SK-N-SH (cell line): ENCODE data around the gene PCBD2. TPM values are rescaled to one million over a fixed set of nuclear protein-coding genes. Genes with fewer than 3 reads are reported as not detected.

Source experiments
- CTCF ChIA-PET: fragments of 300-600, 350-600 bp; formaldehyde crosslinking; extraction: SDS; loops from one replicate; lab custom pipeline; 2021; lab: Yijun Ruan, JAX
- POLR2A ChIA-PET: fragments of 350-600 bp; sonication (Branson Sonifier 250); formaldehyde crosslinking; extraction: SDS; loops from one replicate; lab custom pipeline; 2020; ENCODE audit warnings: antibody characterized with exemption, inconsistent platforms; lab: Yijun Ruan, JAX
- DNase-seq: peaks from one replicate; pipeline ENCODE4 v3.0.0; 2012
- H2AFZ ChIP-seq: fragments of 200-600 bp; sonication (generic); 2 replicates; pipeline ENCODE4 v1.8.1; 2016; ENCODE audit warnings: antibody characterized with exemption, mild to moderate bottlenecking, low read depth
- H3F3A ChIP-seq: fragments of 200-600 bp; sonication (generic); replicated peaks from 2 replicates; pipeline ENCODE3; 2016; ENCODE audit warnings: antibody characterized with exemption, mild to moderate bottlenecking; ENCODE audit not compliant: insufficient read depth
- H3K27ac ChIP-seq, 2 experiments: fragments of 200-500 bp in 1 of 2; fragments of 200-600 bp in 1 of 2; sonication (Bioruptor generic) in 1 of 2; sonication (generic), shearing (Covaris generic) in 1 of 2; 2 replicates each; pipeline versions ENCODE4 v1.5.1 to v1.6.1; 2014 to 2016; ENCODE audit warnings: low read depth in 2 of 2, inconsistent platforms in 1 of 2, low read length in 1 of 2, mild to moderate bottlenecking in 1 of 2, mixed read lengths in 1 of 2
- H3K27me3 ChIP-seq: fragments of 200-600 bp; sonication (generic), shearing (Covaris generic); 2 replicates; pipeline ENCODE4 v1.6.1; 2016; ENCODE audit warnings: mixed run types; ENCODE audit not compliant: insufficient read depth
- H3K36me3 ChIP-seq, 2 experiments: fragments of 200-500 bp in 1 of 2; fragments of 200-600 bp in 1 of 2; sonication (Bioruptor generic) in 1 of 2; sonication (generic) in 1 of 2; replicated peaks in 1 of 2; 2 replicates each; pipeline versions ENCODE3 to v1.5.1; 2014 to 2016; ENCODE audit warnings: low read length in 1 of 2, mild to moderate bottlenecking in 1 of 2; ENCODE audit not compliant: insufficient read depth in 2 of 2, control insufficient read depth in 1 of 2
- H3K4me1 ChIP-seq, 2 experiments: fragments of 200-500 bp in 1 of 2; fragments of 200-600 bp in 1 of 2; sonication (Bioruptor generic) in 1 of 2; sonication (generic), shearing (Covaris generic) in 1 of 2; 2 replicates each; pipeline versions ENCODE4 v1.5.1 to v1.6.1; 2014 to 2016; ENCODE audit warnings: low read depth in 1 of 2, low read length in 1 of 2, mixed run types in 1 of 2; ENCODE audit not compliant: insufficient read depth in 2 of 2, control insufficient read depth in 1 of 2
- H3K4me2 ChIP-seq: fragments of 200-600 bp; sonication (generic), shearing (Covaris generic); 2 replicates; pipeline ENCODE4 v1.6.1; 2017; ENCODE audit warnings: mixed run types
- H3K4me3 ChIP-seq, 2 experiments: fragments of 200-500 bp in 1 of 2; fragments of 200-600 bp in 1 of 2; sonication (Bioruptor generic) in 1 of 2; sonication (generic), shearing (Covaris generic) in 1 of 2; 2 replicates each; pipeline versions ENCODE4 v1.5.1 to v1.8.1; 2014 to 2016; ENCODE audit warnings: low read depth in 2 of 2, inconsistent platforms in 1 of 2, low read length in 1 of 2, mild to moderate bottlenecking in 1 of 2, mixed read lengths in 1 of 2, moderate library complexity in 1 of 2
- H3K79me2 ChIP-seq: fragments of 200-600 bp; sonication (generic); 2 replicates; pipeline ENCODE4 v1.8.1; 2017; ENCODE audit warnings: mild to moderate bottlenecking; ENCODE audit not compliant: insufficient read depth
- H3K9ac ChIP-seq: fragments of 200-600 bp; sonication (generic); 2 replicates; pipeline ENCODE4 v1.6.1; 2017; ENCODE audit warnings: mixed run types
- H3K9me2 ChIP-seq: fragments of 200-600 bp; sonication (generic); 2 replicates; pipeline ENCODE4 v1.6.1; 2017; ENCODE audit warnings: mixed run types
- H3K9me3 ChIP-seq: fragments of 200-600 bp; sonication (generic); 2 replicates; pipeline ENCODE4 v1.6.1; 2017; ENCODE audit warnings: mixed run types, mild to moderate bottlenecking, moderate library complexity
- H4K20me1 ChIP-seq: fragments of 200-600 bp; sonication (generic); 2 replicates; pipeline ENCODE4 v1.6.1; 2017; ENCODE audit warnings: mild to moderate bottlenecking, mixed run types; ENCODE audit not compliant: insufficient read depth
- EP300 ChIP-seq, 2 experiments: IDR thresholded peaks; 2 replicates each; pipeline versions ENCODE4 v1.4.0 to v1.6.1; 2012; ENCODE audit warnings: borderline replicate concordance in 1 of 2, low read depth in 1 of 2, low read length in 1 of 2
- FOXJ3 ChIP-seq: sonication (generic); formaldehyde crosslinking; IDR thresholded peaks from 2 replicates; pipeline ENCODE4 v1.5.1; 2020; ENCODE audit warnings: mild to moderate bottlenecking, missing genetic modification reagents
- GABPA ChIP-seq: IDR thresholded peaks from 2 replicates; pipeline ENCODE4 v1.4.0; 2012; ENCODE audit warnings: low read depth, mild to moderate bottlenecking
- MEF2A ChIP-seq: IDR thresholded peaks from 2 replicates; pipeline ENCODE4 v1.4.0; 2012; ENCODE audit warnings: low read depth, borderline replicate concordance
- RFX5 ChIP-seq: IDR thresholded peaks from 2 replicates; pipeline ENCODE4 v1.6.1; 2012; ENCODE audit warnings: mild to moderate bottlenecking, improper control_type of control experiment, low read length
- TCF12 ChIP-seq: IDR thresholded peaks from 2 replicates; pipeline ENCODE4 v1.4.0; 2012
- TEAD4 ChIP-seq: IDR thresholded peaks from 2 replicates; pipeline ENCODE4 v1.4.0; 2012; ENCODE audit warnings: mild to moderate bottlenecking, borderline replicate concordance; ENCODE audit not compliant: insufficient read depth
- YY1 ChIP-seq: IDR thresholded peaks from 2 replicates; pipeline ENCODE4 v1.4.0; 2012; ENCODE audit warnings: low read depth, mild to moderate bottlenecking
- WGBS: methylation state at CpG from one replicate; pipeline ENCODE4 v1.1.6; 2017; ENCODE audit warnings: low lambda C conversion rate; 5-methylcytosine and 5-hydroxymethylcytosine counted together
- polyA plus RNA-seq, 3 experiments: library from polyadenylated mRNA; depleted of rRNA; stranded (reverse); fragments of >200 nt; gene quantifications; 2 replicates each; pipeline ENCODE4 v1.2.3, GENCODE V29; 2012
- TF ChIP-seq, protein P1 (sequence below): IDR thresholded peaks from 2 replicates; pipeline ENCODE4 v1.6.1; 2012; ENCODE audit warnings: mild to moderate bottlenecking, low read depth, low read length, moderate library complexity
- TF ChIP-seq, protein P2 (sequence below): IDR thresholded peaks from 2 replicates; pipeline ENCODE4 v1.4.0; 2012; ENCODE audit warnings: low read depth, borderline replicate concordance
- TF ChIP-seq, protein P3 (sequence below): IDR thresholded peaks from 2 replicates; pipeline ENCODE4; 2012
- TF ChIP-seq, protein P4 (sequence below): IDR thresholded peaks from 2 replicates; pipeline ENCODE4 v1.4.0; 2012; ENCODE audit warnings: low read depth
- TF ChIP-seq, protein P5 (sequence below): fragments of 150-350 bp; IDR thresholded peaks from 2 replicates; pipeline ENCODE4 v1.6.1; 2016; ENCODE audit warnings: mild to moderate bottlenecking, low read depth, low read length

Gene PCBD2
- polyA plus RNA-seq, 1 of the 3 experiments (the other 2 are of a cell fraction) = 5.1 TPM

DNA sequence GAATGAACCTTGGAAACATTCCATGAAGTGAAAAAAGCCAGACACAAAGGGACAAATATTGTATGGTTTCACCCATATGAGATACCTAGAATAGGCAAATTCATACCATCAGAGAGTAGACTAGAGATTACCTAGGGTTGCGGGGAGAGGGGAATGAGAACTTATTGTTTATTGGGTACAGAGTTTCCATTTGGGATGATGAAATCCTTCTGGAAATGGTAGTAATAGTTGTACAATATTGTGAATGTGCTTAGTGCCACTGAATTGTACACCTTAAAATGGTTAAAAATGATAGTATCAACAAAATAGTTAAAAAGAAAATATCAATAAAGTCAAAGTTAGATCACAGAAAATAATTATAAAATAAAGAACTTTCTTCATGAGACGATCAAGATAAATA is 88.2 kb downstream of the PCBD2 start (continued):
- no peak for TF ChIP-seq TEAD4
- TF ChIP-seq, protein P1, sequence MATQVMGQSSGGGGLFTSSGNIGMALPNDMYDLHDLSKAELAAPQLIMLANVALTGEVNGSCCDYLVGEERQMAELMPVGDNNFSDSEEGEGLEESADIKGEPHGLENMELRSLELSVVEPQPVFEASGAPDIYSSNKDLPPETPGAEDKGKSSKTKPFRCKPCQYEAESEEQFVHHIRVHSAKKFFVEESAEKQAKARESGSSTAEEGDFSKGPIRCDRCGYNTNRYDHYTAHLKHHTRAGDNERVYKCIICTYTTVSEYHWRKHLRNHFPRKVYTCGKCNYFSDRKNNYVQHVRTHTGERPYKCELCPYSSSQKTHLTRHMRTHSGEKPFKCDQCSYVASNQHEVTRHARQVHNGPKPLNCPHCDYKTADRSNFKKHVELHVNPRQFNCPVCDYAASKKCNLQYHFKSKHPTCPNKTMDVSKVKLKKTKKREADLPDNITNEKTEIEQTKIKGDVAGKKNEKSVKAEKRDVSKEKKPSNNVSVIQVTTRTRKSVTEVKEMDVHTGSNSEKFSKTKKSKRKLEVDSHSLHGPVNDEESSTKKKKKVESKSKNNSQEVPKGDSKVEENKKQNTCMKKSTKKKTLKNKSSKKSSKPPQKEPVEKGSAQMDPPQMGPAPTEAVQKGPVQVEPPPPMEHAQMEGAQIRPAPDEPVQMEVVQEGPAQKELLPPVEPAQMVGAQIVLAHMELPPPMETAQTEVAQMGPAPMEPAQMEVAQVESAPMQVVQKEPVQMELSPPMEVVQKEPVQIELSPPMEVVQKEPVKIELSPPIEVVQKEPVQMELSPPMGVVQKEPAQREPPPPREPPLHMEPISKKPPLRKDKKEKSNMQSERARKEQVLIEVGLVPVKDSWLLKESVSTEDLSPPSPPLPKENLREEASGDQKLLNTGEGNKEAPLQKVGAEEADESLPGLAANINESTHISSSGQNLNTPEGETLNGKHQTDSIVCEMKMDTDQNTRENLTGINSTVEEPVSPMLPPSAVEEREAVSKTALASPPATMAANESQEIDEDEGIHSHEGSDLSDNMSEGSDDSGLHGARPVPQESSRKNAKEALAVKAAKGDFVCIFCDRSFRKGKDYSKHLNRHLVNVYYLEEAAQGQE = no peak
- TF ChIP-seq, all 33 proteins: peak for 0

DNA sequence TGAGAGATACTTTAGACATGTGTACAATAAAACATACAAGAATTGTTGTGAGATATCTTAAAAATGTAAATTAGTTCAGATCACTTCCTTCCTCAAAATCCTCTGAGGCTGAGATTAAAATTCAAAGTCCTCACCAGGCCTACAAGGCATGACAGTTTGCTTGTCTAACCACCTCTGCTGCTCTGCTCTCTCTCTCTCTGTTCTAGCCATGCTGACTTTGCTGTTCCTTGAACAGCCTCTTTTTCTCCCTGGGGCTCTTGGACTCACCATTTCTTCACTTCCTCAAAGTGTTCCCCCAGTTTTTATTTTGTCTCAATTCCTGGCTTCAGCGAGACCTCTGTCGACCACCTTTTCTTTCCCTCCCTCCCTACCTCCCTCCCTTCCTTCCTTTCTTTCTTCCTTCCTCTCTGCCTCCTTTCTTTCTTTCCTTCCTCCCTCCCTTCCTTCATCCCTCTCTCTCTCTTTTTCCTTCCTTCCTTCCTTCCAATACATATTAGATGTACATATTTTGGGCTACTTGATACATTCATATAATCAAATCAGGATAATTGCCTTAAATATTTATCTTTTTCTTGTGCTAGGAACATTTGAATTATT is 89.7 kb downstream of the PCBD2 start:
- ChIA-PET POLR2A (no interaction called here), CTCF (no interaction called here)
- Histone ChIP-seq H3K9ac (no peak overlapping the region), H3K4me2 (no peak overlapping the region), H4K20me1 (no peaks in the 10 kb centered on the region), H3K79me2 (no peaks in the 10 kb centered on the region), H3K4me3 (no peak overlapping the region), H3K27me3 (no peaks in the 10 kb centered on the region), H3K27ac (no peak overlapping the region), H3F3A (no peaks in the 10 kb centered on the region), H2AFZ (no peak overlapping the region), H3K9me2 (no peaks in the 10 kb centered on the region), H3K4me1 (no peaks in the 10 kb centered on the region), H3K36me3 (no peaks in the 10 kb centered on the region), H3K9me3 (no peaks in the 10 kb centered on the region)
- WGBS = 79% methylated on average over 2 of the region's 2 CpGs
- peak; percentile 3 for DNase-seq
- TF ChIP-seq RFX5 = no peak
- TF ChIP-seq, protein P2, sequence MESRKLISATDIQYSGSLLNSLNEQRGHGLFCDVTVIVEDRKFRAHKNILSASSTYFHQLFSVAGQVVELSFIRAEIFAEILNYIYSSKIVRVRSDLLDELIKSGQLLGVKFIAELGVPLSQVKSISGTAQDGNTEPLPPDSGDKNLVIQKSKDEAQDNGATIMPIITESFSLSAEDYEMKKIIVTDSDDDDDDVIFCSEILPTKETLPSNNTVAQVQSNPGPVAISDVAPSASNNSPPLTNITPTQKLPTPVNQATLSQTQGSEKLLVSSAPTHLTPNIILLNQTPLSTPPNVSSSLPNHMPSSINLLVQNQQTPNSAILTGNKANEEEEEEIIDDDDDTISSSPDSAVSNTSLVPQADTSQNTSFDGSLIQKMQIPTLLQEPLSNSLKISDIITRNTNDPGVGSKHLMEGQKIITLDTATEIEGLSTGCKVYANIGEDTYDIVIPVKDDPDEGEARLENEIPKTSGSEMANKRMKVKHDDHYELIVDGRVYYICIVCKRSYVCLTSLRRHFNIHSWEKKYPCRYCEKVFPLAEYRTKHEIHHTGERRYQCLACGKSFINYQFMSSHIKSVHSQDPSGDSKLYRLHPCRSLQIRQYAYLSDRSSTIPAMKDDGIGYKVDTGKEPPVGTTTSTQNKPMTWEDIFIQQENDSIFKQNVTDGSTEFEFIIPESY = no peak
- TF ChIP-seq TCF12 = no peak
- no peak for TF ChIP-seq FOXJ3 (CRISPR knock-in tag)
- TF ChIP-seq, protein P3, sequence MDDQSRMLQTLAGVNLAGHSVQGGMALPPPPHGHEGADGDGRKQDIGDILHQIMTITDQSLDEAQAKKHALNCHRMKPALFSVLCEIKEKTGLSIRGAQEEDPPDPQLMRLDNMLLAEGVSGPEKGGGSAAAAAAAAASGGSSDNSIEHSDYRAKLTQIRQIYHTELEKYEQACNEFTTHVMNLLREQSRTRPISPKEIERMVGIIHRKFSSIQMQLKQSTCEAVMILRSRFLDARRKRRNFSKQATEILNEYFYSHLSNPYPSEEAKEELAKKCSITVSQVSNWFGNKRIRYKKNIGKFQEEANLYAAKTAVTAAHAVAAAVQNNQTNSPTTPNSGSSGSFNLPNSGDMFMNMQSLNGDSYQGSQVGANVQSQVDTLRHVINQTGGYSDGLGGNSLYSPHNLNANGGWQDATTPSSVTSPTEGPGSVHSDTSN = no peak
- no peak for TF ChIP-seq EP300 (IDR thresholded peaks at IDR 0.05; ENCODE audit: borderline replicate concordance in 1 of 2, low read depth in 1 of 2, low read length in 1 of 2)
- no peak for TF ChIP-seq GABPA
- TF ChIP-seq MEF2A = no peak
- TF ChIP-seq, protein P4, sequence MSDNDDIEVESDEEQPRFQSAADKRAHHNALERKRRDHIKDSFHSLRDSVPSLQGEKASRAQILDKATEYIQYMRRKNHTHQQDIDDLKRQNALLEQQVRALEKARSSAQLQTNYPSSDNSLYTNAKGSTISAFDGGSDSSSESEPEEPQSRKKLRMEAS = no peak
- TF ChIP-seq, protein P1 = no peak
- no peak for TF ChIP-seq YY1
- TF ChIP-seq, protein P5, sequence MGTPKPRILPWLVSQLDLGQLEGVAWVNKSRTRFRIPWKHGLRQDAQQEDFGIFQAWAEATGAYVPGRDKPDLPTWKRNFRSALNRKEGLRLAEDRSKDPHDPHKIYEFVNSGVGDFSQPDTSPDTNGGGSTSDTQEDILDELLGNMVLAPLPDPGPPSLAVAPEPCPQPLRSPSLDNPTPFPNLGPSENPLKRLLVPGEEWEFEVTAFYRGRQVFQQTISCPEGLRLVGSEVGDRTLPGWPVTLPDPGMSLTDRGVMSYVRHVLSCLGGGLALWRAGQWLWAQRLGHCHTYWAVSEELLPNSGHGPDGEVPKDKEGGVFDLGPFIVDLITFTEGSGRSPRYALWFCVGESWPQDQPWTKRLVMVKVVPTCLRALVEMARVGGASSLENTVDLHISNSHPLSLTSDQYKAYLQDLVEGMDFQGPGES = no peak
